CD4-positive, alpha-beta T cell treated with Interleukin-17A for 1 hour (primary cell): ENCODE data around the gene TCP11L2.
"Not testable (repeated sequence)": the region's sequence is repeated elsewhere in the genome, so short reads cannot be mapped to it uniquely, and the experiment has no call there.

Source experiments
- DNase-seq: peaks from one replicate; pipeline ENCODE4 v3.0.0-alpha.2; 2020

The TCP11L2 gene

GRCh38 chr12:106284358-106285105, 18.0 kb upstream of the TCP11L2 start:
- DNase-seq, result no peak

GRCh38 chr12:106285982-106286381, 16.6 kb upstream of the TCP11L2 start:
- no peak for DNase-seq

- DNase-seq, result not testable (repeated sequence)
These were observed 15.9 kb upstream of the TCP11L2 start for GRCh38 chr12:106286576-106287162.

GRCh38 chr12:106287364-106287763, 15.2 kb upstream of the TCP11L2 start:
- no peak for DNase-seq

- DNase-seq, result no peak
These were observed 14.4 kb upstream of the TCP11L2 start for GRCh38 chr12:106288101-106288493.

- no peak for DNase-seq
These were observed 13.9 kb upstream of the TCP11L2 start for GRCh38 chr12:106288494-106289195.

GRCh38 chr12:106289196-106289681, 13.3 kb upstream of the TCP11L2 start:
- no peak for DNase-seq

GRCh38 chr12:106290666-106291065, 11.9 kb upstream of the TCP11L2 start:
- DNase-seq, result no peak

GRCh38 chr12:106291342-106291741, 11.2 kb upstream of the TCP11L2 start:
- no peak for DNase-seq

- no peak for DNase-seq
These were observed 10.2 kb upstream of the TCP11L2 start for GRCh38 chr12:106292339-106292738.

GRCh38 chr12:106296179-106296877, 6.2 kb upstream of the TCP11L2 start:
- DNase-seq, result no peak

GRCh38 chr12:106297075-106297474, 5.5 kb upstream of the TCP11L2 start:
- DNase-seq, result no peak

- DNase-seq, result no peak
These were observed 4.9 kb upstream of the TCP11L2 start for GRCh38 chr12:106297681-106298080.

GRCh38 chr12:106299202-106299774, 3.2 kb upstream of the TCP11L2 start:
- no peak for DNase-seq

GRCh38 chr12:106300761-106301160, 1.8 kb upstream of the TCP11L2 start:
- DNase-seq, result no peak

- DNase-seq, result no peak
These were observed 1.3 kb upstream of the TCP11L2 start for GRCh38 chr12:106301241-106301610.

GRCh38 chr12:106301611-106302321, 767 bp upstream of the TCP11L2 start:
- peak; percentile 84 for DNase-seq

- DNase-seq, result peak; percentile 95
These were observed 778 bp downstream of the TCP11L2 start for GRCh38 chr12:106303202-106303820.

GRCh38 chr12:106304001-106304421, 1.5 kb downstream of the TCP11L2 start:
- DNase-seq, result peak; percentile 28

GRCh38 chr12:106304797-106305196, 2.3 kb downstream of the TCP11L2 start:
- no peak for DNase-seq

GRCh38 chr12:106305376-106305775, 2.8 kb downstream of the TCP11L2 start:
- no peak for DNase-seq

- DNase-seq, result no peak
These were observed 4.6 kb downstream of the TCP11L2 start for GRCh38 chr12:106307181-106307580.
